Activated naive CD8-positive, alpha-beta T cell treated with anti-CD3 and anti-CD28 coated beads, Interleukin-2, amount 10 ng/mL, durations not matched to agents 7 days and 5 days (primary cell): ENCODE data around the gene ACAT1. TPM values are rescaled to one million over a fixed set of nuclear protein-coding genes. Genes with fewer than 3 reads are reported as not detected.
"Not testable (repeated sequence)": the region's sequence is repeated elsewhere in the genome, so short reads cannot be mapped to it uniquely, and the experiment has no call there.

Source experiments
- ATAC-seq: fragments of 150-1000 bp; cut with Tn5 transposase; one replicate; pipeline ENCODE4 v1.10.0; 2021; ENCODE audit warnings: low read depth, moderate library complexity
- POLR2A ChIA-PET: fragments of 350-600 bp; sonication (Branson Sonifier 250); formaldehyde crosslinking; loops from one replicate; lab custom pipeline; 2021; ENCODE audit warnings: antibody characterized with exemption; lab: Charles Lee
- DNase-seq: peaks from one replicate; pipeline ENCODE4 v3.0.0; 2021
- H3K27ac Mint-ChIP-seq: one replicate; pipeline ENCODE4 v1.8.0; 2022; ENCODE audit warnings: mild to moderate bottlenecking, mixed read lengths
- H3K27me3 Mint-ChIP-seq: one replicate; pipeline ENCODE4 v1.8.0; 2022; ENCODE audit warnings: mild to moderate bottlenecking, moderate library complexity, mixed read lengths
- H3K36me3 Mint-ChIP-seq: one replicate; pipeline ENCODE4 v1.8.0; 2021; ENCODE audit warnings: mild to moderate bottlenecking, mixed read lengths
- H3K4me1 Mint-ChIP-seq: one replicate; pipeline ENCODE4 v1.8.0; 2021; ENCODE audit warnings: mixed read lengths
- H3K4me3 Mint-ChIP-seq: one replicate; pipeline ENCODE4 v1.8.0; 2022; ENCODE audit warnings: mild to moderate bottlenecking, moderate library complexity, mixed read lengths
- H3K9me3 Mint-ChIP-seq: one replicate; pipeline ENCODE4 v1.8.0; 2021; ENCODE audit warnings: mixed read lengths
- total RNA-seq, 2 experiments: library from RNA; stranded (reverse); gene quantifications; one replicate each; pipeline ENCODE4 v1.2.3, GENCODE V29; 2021

ACAT1 gene
- 10 to 100 TPM; 41.5 to 42.2 TPM for total RNA-seq

- peak; percentile 97 for DNase-seq
- no peaks in the 10 kb centered on the region for H3K9me3 Mint-ChIP-seq
- H3K27ac Mint-ChIP-seq: peak within 1 kb of the TSS; percentile 83
- POLR2A ChIA-PET: interaction anchor here (1.3 to 2.4 kb wide), 2 partner anchors 12 to 102 kb away, joined by 3 to 7 read pairs; no protein-coding TSS in a partner anchor
- peak within 1 kb of the TSS; percentile 94 for H3K4me3 Mint-ChIP-seq
- ATAC-seq: peak; percentile 99
- H3K27me3 Mint-ChIP-seq: no peaks in the 10 kb centered on the region
- peaks cover 13% of the 10 kb centered on the region for H3K36me3 Mint-ChIP-seq
- H3K4me1 Mint-ChIP-seq: peaks cover 30% of the 10 kb centered on the region
Observed at GRCh38 chr11:108121274-108122155, at the start of gene ACAT1. ACAT1 (plus strand) TSS chr11:108121567; CDS start chr11:108121607, 40 bp downstream.

GRCh38 chr11:108084811-108085210 lies 36.6 kb upstream of the ACAT1 start:
- Mint-ChIP-seq H3K27ac (no peak overlapping the region), H3K4me3 (no peak overlapping the region), H3K9me3 (no peaks in the 10 kb centered on the region), H3K36me3 (peaks cover 29% of the 10 kb centered on the region), H3K4me1 (peaks cover 2% of the 10 kb centered on the region), H3K27me3 (no peaks in the 10 kb centered on the region)
- no peak for ATAC-seq
- no peak for DNase-seq
- POLR2A ChIA-PET: no interaction called here

GRCh38 chr11:108085672-108086071 lies 35.7 kb upstream of the ACAT1 start:
- no peak for DNase-seq
- Mint-ChIP-seq H3K4me1 (peaks cover 2% of the 10 kb centered on the region), H3K27me3 (no peaks in the 10 kb centered on the region), H3K4me3 (no peak overlapping the region), H3K27ac (peak overlapping the region; percentile 10), H3K36me3 (peaks cover 28% of the 10 kb centered on the region), H3K9me3 (no peaks in the 10 kb centered on the region)
- POLR2A ChIA-PET: no interaction called here
- ATAC-seq: no peak

- Mint-ChIP-seq H3K27ac (no peak overlapping the region), H3K36me3 (peaks cover 17% of the 10 kb centered on the region), H3K4me1 (peaks cover 2% of the 10 kb centered on the region), H3K9me3 (no peaks in the 10 kb centered on the region), H3K27me3 (no peaks in the 10 kb centered on the region), H3K4me3 (no peak overlapping the region)
- POLR2A ChIA-PET: no interaction called here
- no peak for ATAC-seq
- no peak for DNase-seq
Observed at GRCh38 chr11:108092134-108092533, 29.2 kb upstream of the ACAT1 start.

GRCh38 chr11:108093128-108093904 lies 28.1 kb upstream of the ACAT1 start:
- POLR2A ChIA-PET: no interaction called here
- peaks cover 2% of the 10 kb centered on the region for H3K4me1 Mint-ChIP-seq
- peaks cover 19% of the 10 kb centered on the region for H3K36me3 Mint-ChIP-seq

GRCh38 chr11:108097179-108097578 lies 24.2 kb upstream of the ACAT1 start:
- Mint-ChIP-seq H3K27ac (no peak overlapping the region), H3K36me3 (peaks cover 15% of the 10 kb centered on the region), H3K4me1 (peaks cover 2% of the 10 kb centered on the region), H3K4me3 (no peak overlapping the region), H3K9me3 (no peaks in the 10 kb centered on the region), H3K27me3 (no peaks in the 10 kb centered on the region)
- DNase-seq (no peak), ATAC-seq (no peak)
- POLR2A ChIA-PET: no interaction called here

More at GRCh38 chr11:108093128-108093904, 28.1 kb upstream of the ACAT1 start:
- Mint-ChIP-seq H3K27ac (peak overlapping the region; percentile 24), H3K27me3 (no peaks in the 10 kb centered on the region), H3K4me3 (no peak overlapping the region), H3K9me3 (no peaks in the 10 kb centered on the region)
- DNase-seq (no peak), ATAC-seq (no peak)

- no peaks in the 10 kb centered on the region for H3K9me3 Mint-ChIP-seq
- POLR2A ChIA-PET: no interaction called here
- no peak overlapping the region for H3K27ac Mint-ChIP-seq
- ATAC-seq: no peak
- peaks cover 5% of the 10 kb centered on the region for H3K36me3 Mint-ChIP-seq
- H3K4me3 Mint-ChIP-seq: no peak overlapping the region
- no peak for DNase-seq
- H3K27me3 Mint-ChIP-seq: no peaks in the 10 kb centered on the region
- H3K4me1 Mint-ChIP-seq: no peaks in the 10 kb centered on the region
Observed at GRCh38 chr11:108101090-108101775, 20.1 kb upstream of the ACAT1 start.

GRCh38 chr11:108111126-108111525 lies 10.2 kb upstream of the ACAT1 start:
- Mint-ChIP-seq H3K4me3 (no peak overlapping the region), H3K36me3 (no peaks in the 10 kb centered on the region), H3K9me3 (no peaks in the 10 kb centered on the region), H3K27ac (no peak overlapping the region), H3K27me3 (no peaks in the 10 kb centered on the region), H3K4me1 (peaks cover 4% of the 10 kb centered on the region)
- no peak for DNase-seq
- POLR2A ChIA-PET: no interaction called here
- no peak for ATAC-seq

GRCh38 chr11:108112057-108112456 lies 9.3 kb upstream of the ACAT1 start:
- DNase-seq: no peak

GRCh38 chr11:108115500-108116140 lies 5.7 kb upstream of the ACAT1 start:
- no peaks in the 10 kb centered on the region for H3K27me3 Mint-ChIP-seq
- POLR2A ChIA-PET: no interaction called here
- no peaks in the 10 kb centered on the region for H3K9me3 Mint-ChIP-seq
- ATAC-seq: no peak
- DNase-seq: no peak
- H3K4me1 Mint-ChIP-seq: peaks cover 4% of the 10 kb centered on the region
- H3K36me3 Mint-ChIP-seq: no peaks in the 10 kb centered on the region
- no peak overlapping the region for H3K4me3 Mint-ChIP-seq
- H3K27ac Mint-ChIP-seq: no peak overlapping the region

More at GRCh38 chr11:108112057-108112456, 9.3 kb upstream of the ACAT1 start:
- Mint-ChIP-seq H3K36me3 (no peaks in the 10 kb centered on the region), H3K27me3 (no peaks in the 10 kb centered on the region), H3K27ac (no peak overlapping the region), H3K9me3 (no peaks in the 10 kb centered on the region), H3K4me3 (no peak overlapping the region), H3K4me1 (peaks cover 4% of the 10 kb centered on the region)
- no peak for ATAC-seq
- POLR2A ChIA-PET: no interaction called here

GRCh38 chr11:108117746-108118371 lies 3.5 kb upstream of the ACAT1 start:
- Mint-ChIP-seq H3K4me3 (no peak overlapping the region), H3K36me3 (peaks cover 2% of the 10 kb centered on the region), H3K4me1 (peaks cover 11% of the 10 kb centered on the region), H3K27ac (no peak overlapping the region), H3K9me3 (no peaks in the 10 kb centered on the region), H3K27me3 (no peaks in the 10 kb centered on the region)
- DNase-seq (no peak), ATAC-seq (no peak)
- POLR2A ChIA-PET: interaction anchor here (0.7 kb wide), 1 partner anchor 110 kb away, joined by 3 read pairs; no protein-coding TSS in a partner anchor

GRCh38 chr11:108120936-108121273 lies 462 bp upstream of the ACAT1 start:
- POLR2A ChIA-PET: interaction anchor here (1.3 to 2.4 kb wide), 2 partner anchors 12 to 103 kb away, joined by 3 to 7 read pairs; no protein-coding TSS in a partner anchor
- H3K27ac Mint-ChIP-seq: peak overlapping the region; percentile 83

More at GRCh38 chr11:108120936-108121273, 462 bp upstream of the ACAT1 start:
- Mint-ChIP-seq H3K4me3 (peak overlapping the region; percentile 94), H3K4me1 (peaks cover 29% of the 10 kb centered on the region)
- ATAC-seq, H3K36me3 Mint-ChIP-seq, H3K9me3 Mint-ChIP-seq, DNase-seq, H3K27me3 Mint-ChIP-seq: not testable (repeated sequence)
